GM23248 (cell line): ENCODE data around the gene FAM169A.

Experiments used
- EZH2 ChIP-seq: fragments of 200-600 bp; sonication (generic); IDR thresholded peaks from 2 replicates; pipeline ENCODE4 v1.6.1; 2018; ENCODE audit warnings: antibody characterized with exemption, mild to moderate bottlenecking; ENCODE audit not compliant: insufficient read depth, poor library complexity, severe bottlenecking
- EZH2phosphoT487 ChIP-seq: fragments of 200-600 bp; sonication (generic); IDR thresholded peaks from 2 replicates; pipeline ENCODE4 v1.6.1; 2018; ENCODE audit warnings: antibody characterized with exemption, moderate library complexity, mild to moderate bottlenecking, low read depth; ENCODE audit not compliant: insufficient read depth

DNA sequence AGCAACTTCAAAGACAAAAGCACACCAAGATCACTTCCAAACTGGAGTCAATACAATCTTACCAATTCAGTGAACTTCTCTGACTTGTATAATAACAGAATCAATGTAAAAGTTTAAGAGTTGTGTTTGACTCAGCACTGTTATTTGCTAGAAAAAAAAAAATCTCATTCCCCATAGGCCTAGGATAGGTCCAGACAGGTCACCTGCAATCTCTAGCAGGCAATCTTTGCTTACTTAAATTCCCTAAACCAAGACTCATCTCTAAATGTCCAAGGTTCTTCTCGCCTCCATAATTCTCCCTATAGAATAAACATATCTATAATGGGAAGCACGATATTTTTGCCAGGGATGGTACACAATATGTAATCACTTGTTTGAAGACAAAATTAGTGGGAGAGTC, 2.5 kb downstream of the FAM169A start:
- no peak for TF ChIP-seq EZH2phosphoT487
- no peak for TF ChIP-seq EZH2
